Endothelial cell (in vitro differentiated cells): ENCODE results near the gene DHRS12. TPM values are rescaled to one million over a fixed set of nuclear protein-coding genes. Genes with fewer than 3 reads are reported as not detected.

Experiments used
- DNase-seq: peaks from one replicate; pipeline ENCODE4 v3.0.0; 2021; ENCODE audit warnings: low spot score
- H3K27ac Mint-ChIP-seq: one replicate; pipeline ENCODE4 v1.8.0; 2021; ENCODE audit warnings: mixed read lengths, inconsistent platforms; ENCODE audit not compliant: unreplicated experiment
- H3K27me3 Mint-ChIP-seq: one replicate; pipeline ENCODE4 v1.8.0; 2021; ENCODE audit warnings: mild to moderate bottlenecking, moderate library complexity, mixed read lengths, inconsistent platforms; ENCODE audit not compliant: unreplicated experiment
- H3K36me3 Mint-ChIP-seq: one replicate; pipeline ENCODE4 v1.8.0; 2021; ENCODE audit warnings: mild to moderate bottlenecking, low read depth, mixed read lengths, inconsistent platforms; ENCODE audit not compliant: unreplicated experiment
- H3K4me1 Mint-ChIP-seq: one replicate; pipeline ENCODE4 v1.8.0; 2021; ENCODE audit warnings: mild to moderate bottlenecking, mixed read lengths, inconsistent platforms; ENCODE audit not compliant: unreplicated experiment
- H3K4me3 Mint-ChIP-seq: one replicate; pipeline ENCODE4 v1.8.0; 2021; ENCODE audit warnings: mild to moderate bottlenecking, mixed read lengths, inconsistent platforms; ENCODE audit not compliant: unreplicated experiment
- H3K9me3 Mint-ChIP-seq: one replicate; pipeline ENCODE4 v1.8.0; 2021; ENCODE audit warnings: mixed read lengths, inconsistent platforms; ENCODE audit not compliant: unreplicated experiment
- total RNA-seq: library from RNA; stranded (reverse); fragmentation: NEBNext Ultra II Directional; extraction: Animal tissue kit (Norgen Biotek cat#: 25700); gene quantifications from one replicate; pipeline ENCODE4 v1.2.1, GENCODE V29; 2021; ENCODE audit not compliant: unreplicated experiment
- TF ChIP-seq, protein P1 (sequence below): fragments of 200-600 bp; sonication (generic); IDR thresholded peaks from one replicate; pipeline ENCODE4 v1.5.0; 2021; ENCODE audit warnings: antibody characterized with exemption; ENCODE audit not compliant: unreplicated experiment

Gene DHRS12
- total RNA-seq, 1 donor from 2014 or later, result 13.3 TPM

DNA sequence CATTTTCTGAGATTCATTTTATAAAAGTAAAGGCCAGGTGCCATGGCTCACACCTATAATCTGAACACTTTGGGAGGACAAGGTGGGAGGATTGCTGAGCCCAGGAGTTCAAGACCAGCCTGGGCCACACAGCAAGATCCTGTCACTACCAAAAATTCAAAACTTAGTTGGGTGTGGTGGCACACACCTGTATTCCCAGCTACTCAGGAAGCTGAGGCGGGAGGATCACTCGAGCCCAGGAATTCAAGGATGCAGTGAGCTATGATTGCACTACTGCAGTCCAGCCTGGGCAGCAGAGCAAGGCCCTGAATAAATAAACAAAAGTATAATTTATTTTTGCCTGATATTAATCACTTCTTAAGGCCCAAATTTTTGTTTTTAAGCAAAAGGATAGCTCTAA, 40.5 kb downstream of the DHRS12 start:
- peaks cover 8% of the 10 kb centered on the region for H3K4me1 Mint-ChIP-seq
- H3K4me3 Mint-ChIP-seq, result no peak overlapping the region
- peaks cover 42% of the 10 kb centered on the region for H3K36me3 Mint-ChIP-seq
- peaks cover 6% of the 10 kb centered on the region for H3K27me3 Mint-ChIP-seq
- H3K9me3 Mint-ChIP-seq, result no peaks in the 10 kb centered on the region
- no peak overlapping the region for H3K27ac Mint-ChIP-seq
- TF ChIP-seq, protein P1, sequence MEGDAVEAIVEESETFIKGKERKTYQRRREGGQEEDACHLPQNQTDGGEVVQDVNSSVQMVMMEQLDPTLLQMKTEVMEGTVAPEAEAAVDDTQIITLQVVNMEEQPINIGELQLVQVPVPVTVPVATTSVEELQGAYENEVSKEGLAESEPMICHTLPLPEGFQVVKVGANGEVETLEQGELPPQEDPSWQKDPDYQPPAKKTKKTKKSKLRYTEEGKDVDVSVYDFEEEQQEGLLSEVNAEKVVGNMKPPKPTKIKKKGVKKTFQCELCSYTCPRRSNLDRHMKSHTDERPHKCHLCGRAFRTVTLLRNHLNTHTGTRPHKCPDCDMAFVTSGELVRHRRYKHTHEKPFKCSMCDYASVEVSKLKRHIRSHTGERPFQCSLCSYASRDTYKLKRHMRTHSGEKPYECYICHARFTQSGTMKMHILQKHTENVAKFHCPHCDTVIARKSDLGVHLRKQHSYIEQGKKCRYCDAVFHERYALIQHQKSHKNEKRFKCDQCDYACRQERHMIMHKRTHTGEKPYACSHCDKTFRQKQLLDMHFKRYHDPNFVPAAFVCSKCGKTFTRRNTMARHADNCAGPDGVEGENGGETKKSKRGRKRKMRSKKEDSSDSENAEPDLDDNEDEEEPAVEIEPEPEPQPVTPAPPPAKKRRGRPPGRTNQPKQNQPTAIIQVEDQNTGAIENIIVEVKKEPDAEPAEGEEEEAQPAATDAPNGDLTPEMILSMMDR, result no peak
- no peak for DNase-seq

DNA sequence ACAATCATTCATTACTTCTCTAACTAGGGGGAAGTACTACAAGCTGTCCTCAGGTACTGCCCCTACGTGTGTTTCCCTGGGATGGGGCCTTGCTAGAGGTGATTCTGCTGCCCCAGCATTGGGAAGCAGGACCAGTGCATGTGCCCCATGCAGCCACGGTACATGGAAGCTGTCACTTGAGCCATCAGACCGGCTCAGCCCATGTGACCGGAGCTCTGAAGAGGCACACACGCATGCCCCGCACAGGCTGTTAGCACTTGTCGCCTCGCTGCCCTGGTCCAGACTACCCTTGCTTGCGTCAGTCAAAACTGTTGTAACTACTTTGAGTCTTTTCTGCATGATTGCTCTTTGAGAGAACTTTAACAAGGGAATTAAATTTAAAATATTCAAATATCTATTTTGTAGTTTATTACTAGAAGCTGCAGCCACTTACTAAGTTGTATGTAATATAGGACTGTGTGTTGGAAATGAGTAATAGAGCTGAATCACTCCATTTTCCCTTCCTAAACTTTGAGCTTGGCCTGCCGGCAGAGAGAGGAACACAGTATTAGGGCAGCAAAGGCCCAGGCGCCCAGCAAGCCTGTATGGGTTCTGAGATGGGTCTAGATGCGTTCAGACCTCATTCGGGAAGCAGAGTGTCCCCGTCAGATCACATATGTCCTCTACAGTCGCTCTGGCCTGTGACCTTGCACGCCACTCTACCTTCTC, 42.2 kb downstream of the DHRS12 start:
- TF ChIP-seq, protein P1, result no peak
- Mint-ChIP-seq H3K27ac (no peak overlapping the region), H3K9me3 (no peaks in the 10 kb centered on the region), H3K4me1 (peaks cover 8% of the 10 kb centered on the region), H3K4me3 (no peak overlapping the region), H3K36me3 (peaks cover 42% of the 10 kb centered on the region), H3K27me3 (peaks cover 3% of the 10 kb centered on the region)
- DNase-seq, result no peak

GRCh38 chr13:51760592-51760991, 43.4 kb downstream of the DHRS12 start:
- H3K9me3 Mint-ChIP-seq, result no peaks in the 10 kb centered on the region
- no peak for DNase-seq
- H3K27ac Mint-ChIP-seq, result no peak overlapping the region
- peaks cover 8% of the 10 kb centered on the region for H3K4me1 Mint-ChIP-seq
- TF ChIP-seq, protein P1, result no peak
- H3K36me3 Mint-ChIP-seq, result peaks cover 39% of the 10 kb centered on the region
- no peaks in the 10 kb centered on the region for H3K27me3 Mint-ChIP-seq
- no peak overlapping the region for H3K4me3 Mint-ChIP-seq

DNA sequence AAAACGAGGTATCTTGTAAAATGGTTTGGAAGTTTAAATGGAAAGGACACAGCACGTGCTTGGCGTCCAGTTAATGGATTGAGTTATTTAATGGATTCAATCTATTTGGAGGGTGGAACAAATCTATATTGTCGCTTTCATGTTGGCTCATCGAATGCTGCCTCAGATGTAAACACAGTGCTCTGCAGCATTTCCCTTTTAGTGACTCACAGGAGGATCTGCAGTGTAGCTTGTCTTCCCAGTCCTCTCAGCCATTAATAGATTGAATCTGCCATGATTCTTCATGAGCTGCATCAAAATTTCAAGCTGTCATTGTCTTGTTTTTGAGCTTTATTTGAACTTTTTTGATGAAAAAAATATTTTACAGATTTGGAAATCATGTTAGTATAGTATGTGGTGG, 44.7 kb downstream of the DHRS12 start:
- Mint-ChIP-seq H3K4me1 (peaks cover 3% of the 10 kb centered on the region), H3K9me3 (no peaks in the 10 kb centered on the region), H3K36me3 (peaks cover 46% of the 10 kb centered on the region), H3K4me3 (no peak overlapping the region), H3K27me3 (no peaks in the 10 kb centered on the region), H3K27ac (no peak overlapping the region)
- TF ChIP-seq, protein P1, result no peak
- no peak for DNase-seq

DNA sequence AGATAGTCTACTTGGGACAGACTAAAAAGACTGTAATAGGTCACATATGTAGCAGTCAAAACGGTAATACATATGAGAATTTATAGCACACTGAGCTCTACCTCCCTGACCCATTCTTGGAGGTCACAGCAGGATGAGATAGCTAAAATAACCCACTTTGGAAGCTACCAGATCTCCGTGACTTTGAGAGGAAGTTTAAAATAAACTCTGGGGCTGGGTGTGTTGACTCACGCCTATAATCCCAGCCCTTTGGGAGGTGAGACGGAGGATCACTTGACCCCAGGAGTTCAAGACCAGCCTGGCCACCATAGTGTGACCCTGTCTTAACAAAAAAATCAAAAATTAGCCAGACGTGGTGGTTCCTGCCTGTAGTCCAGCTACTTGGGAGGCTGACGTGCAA, 45.3 kb downstream of the DHRS12 start:
- Mint-ChIP-seq H3K4me1 (no peaks in the 10 kb centered on the region), H3K27me3 (no peaks in the 10 kb centered on the region), H3K9me3 (no peaks in the 10 kb centered on the region), H3K4me3 (no peak overlapping the region), H3K27ac (no peak overlapping the region), H3K36me3 (peaks cover 46% of the 10 kb centered on the region)
- TF ChIP-seq, protein P1, result no peak
- no peak for DNase-seq
